Lower leg skin (tissue), 4 donors: ENCODE data around the gene SKA1. TPM values are rescaled to one million over a fixed set of nuclear protein-coding genes. Genes with fewer than 3 reads are reported as not detected.

Source experiments
- DNase-seq, 2 donors: peaks; one replicate each; pipeline ENCODE4 v3.0.0-alpha.2; 2019; ENCODE audit warnings: low spot score in 2 of 2
- H3K4me3 ChIP-seq: fragments of 200-600 bp; sonication (generic); 2 replicates; pipeline ENCODE4 v1.5.1; 2017; ENCODE audit warnings: mild to moderate bottlenecking, low read depth; ENCODE audit not compliant: poor library complexity, severe bottlenecking
- POLR2A ChIP-seq, 2 donors: fragments of 450-650 bp; IDR thresholded peaks; one replicate each; pipeline ENCODE4 v1.6.1; 2016 to 2017; ENCODE audit warnings: antibody characterized with exemption in 2 of 2, mild to moderate bottlenecking in 1 of 2, moderate library complexity in 1 of 2
- WGBS, 2 donors: methylation state at CpG; one replicate each; pipeline ENCODE4 v1.1.5; 2018; 5-methylcytosine and 5-hydroxymethylcytosine counted together
- intact Hi-C: fragments of 100-400 bp; cut with DNase I; formaldehyde crosslinking; loops from one replicate; pipeline ENCODE4 v1.15.0; 2023; ENCODE audit warnings: low total_unique reads
- total RNA-seq, 4 donors: library from RNA; depleted of rRNA; stranded (reverse); fragments of >200 nt; gene quantifications; one replicate each; pipeline ENCODE4 v1.1.0, GENCODE V29; 2016
- TF ChIP-seq, protein P1 (sequence below), 3 donors: fragments of 450-650 bp; IDR thresholded peaks; one replicate each; pipeline ENCODE4 v1.5.1; 2016; ENCODE audit warnings: antibody characterized with exemption in 3 of 3, mild to moderate bottlenecking in 3 of 3, moderate library complexity in 2 of 3

SKA1 gene
- total RNA-seq, 4 donors from 2014 or later = 0.07 to 0.68 (median 0.27) TPM

DNA sequence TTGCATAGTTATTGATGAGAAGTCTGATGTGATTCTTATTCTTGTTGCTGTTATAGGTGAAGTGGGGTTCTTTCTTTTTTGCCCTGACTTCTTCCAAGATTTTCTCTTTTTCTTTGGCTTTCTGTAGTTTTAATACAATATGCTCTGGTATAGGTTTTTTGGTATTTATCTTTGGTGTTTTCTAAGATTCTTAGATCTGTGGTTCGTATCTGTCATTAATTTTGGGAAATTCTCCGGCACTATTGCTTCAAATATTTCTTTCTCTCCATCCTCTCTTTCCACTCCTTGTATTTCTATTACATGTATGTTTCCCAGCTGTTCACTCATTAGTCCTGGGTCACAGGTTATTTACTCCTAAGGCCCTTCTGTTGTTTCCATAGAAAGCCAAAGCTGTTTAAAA is 43.8 kb downstream of the SKA1 start:
- 87 to 90% methylated on average over 2 of the region's 2 CpGs for WGBS, 2 donors
- H3K4me3 ChIP-seq = no peak overlapping the region
- intact Hi-C loops = no loop called here
- TF ChIP-seq, protein P1, sequence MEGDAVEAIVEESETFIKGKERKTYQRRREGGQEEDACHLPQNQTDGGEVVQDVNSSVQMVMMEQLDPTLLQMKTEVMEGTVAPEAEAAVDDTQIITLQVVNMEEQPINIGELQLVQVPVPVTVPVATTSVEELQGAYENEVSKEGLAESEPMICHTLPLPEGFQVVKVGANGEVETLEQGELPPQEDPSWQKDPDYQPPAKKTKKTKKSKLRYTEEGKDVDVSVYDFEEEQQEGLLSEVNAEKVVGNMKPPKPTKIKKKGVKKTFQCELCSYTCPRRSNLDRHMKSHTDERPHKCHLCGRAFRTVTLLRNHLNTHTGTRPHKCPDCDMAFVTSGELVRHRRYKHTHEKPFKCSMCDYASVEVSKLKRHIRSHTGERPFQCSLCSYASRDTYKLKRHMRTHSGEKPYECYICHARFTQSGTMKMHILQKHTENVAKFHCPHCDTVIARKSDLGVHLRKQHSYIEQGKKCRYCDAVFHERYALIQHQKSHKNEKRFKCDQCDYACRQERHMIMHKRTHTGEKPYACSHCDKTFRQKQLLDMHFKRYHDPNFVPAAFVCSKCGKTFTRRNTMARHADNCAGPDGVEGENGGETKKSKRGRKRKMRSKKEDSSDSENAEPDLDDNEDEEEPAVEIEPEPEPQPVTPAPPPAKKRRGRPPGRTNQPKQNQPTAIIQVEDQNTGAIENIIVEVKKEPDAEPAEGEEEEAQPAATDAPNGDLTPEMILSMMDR (IDR thresholded peaks at IDR 0.05) = no peak
- no peak for TF ChIP-seq POLR2A (IDR thresholded peaks at IDR 0.05)
- DNase-seq = no peak

DNA sequence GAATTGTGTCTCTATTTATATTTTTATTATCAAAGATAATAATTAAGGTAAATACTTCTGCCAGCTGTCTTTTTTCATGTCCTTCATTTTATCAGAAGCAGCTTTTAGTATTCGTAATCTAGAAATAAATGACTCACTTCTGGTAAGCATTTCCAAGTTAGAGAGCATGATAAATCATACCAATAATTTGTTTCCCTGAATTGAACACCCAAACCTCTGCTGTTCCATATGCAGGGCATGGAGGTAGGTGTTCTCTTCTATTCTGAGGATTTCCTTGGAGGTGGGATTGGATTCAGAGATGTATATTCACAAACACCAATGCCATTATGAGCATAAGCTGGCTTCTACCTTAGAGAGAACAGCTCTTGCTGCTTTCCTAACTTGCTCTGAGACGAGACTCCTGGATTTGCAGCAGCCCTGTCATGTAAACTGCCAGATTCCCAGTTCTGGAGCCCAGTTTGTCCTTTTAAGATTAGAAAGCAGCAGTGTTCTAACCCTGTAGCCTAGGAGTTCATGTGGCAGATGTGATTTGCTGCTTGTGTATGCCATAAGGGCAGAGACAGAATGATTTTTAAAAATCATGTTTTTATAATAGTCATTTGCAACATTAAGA is 47.5 kb downstream of the SKA1 start:
- 50 to 53% methylated on average over 2 of the region's 2 CpGs for WGBS, 2 donors
- DNase-seq = no peak
- TF ChIP-seq POLR2A (IDR thresholded peaks at IDR 0.05) = no peak
- TF ChIP-seq, protein P1 (IDR thresholded peaks at IDR 0.05) = no peak
- intact Hi-C loops = no loop called here
- H3K4me3 ChIP-seq = no peak overlapping the region

DNA sequence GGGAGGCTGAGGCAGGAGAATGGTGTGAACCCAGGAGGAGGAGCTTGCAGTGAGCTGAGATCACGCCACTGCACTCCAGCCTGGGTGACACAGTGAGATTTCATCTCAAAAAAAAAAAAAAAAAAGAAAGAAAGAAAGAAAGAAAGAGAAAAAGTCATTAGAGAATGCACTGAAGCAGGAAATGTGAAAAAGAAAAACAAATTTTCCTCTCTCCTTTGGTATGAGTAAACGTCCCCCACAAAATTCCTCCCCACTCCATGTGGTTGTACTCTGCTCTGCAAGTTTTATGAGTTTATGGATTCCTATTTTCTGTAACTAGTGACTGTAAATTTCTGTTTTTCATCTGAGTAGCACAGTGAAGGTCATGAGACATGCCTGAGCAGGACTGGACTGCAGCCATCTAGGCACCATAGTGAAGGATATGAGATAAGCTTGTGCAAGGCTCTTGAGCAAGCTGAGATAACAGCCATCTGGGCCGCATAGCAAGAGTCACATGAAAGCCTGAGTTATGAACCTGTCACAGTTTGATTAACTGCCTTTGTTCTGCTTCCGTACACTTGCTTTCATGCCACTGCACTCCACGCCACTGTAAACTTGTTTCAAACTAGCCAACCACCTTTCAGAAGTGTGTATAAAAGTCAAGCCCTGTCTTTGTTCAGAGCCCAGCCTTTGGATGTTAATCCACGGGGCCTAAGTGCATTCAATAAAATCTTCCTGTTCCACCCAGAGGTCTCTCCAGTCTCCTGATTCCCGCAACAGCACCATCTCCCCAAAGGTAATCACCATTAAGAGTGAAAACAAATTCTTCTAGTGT is 50.2 kb downstream of the SKA1 start:
- H3K4me3 ChIP-seq = no peak overlapping the region
- no peak for DNase-seq
- intact Hi-C loops = no loop called here
- 43 to 46% methylated on average over 7 of the region's 7 CpGs for WGBS, 2 donors
- TF ChIP-seq, protein P1 (IDR thresholded peaks at IDR 0.05) = no peak
- TF ChIP-seq POLR2A (IDR thresholded peaks at IDR 0.05) = no peak

DNA sequence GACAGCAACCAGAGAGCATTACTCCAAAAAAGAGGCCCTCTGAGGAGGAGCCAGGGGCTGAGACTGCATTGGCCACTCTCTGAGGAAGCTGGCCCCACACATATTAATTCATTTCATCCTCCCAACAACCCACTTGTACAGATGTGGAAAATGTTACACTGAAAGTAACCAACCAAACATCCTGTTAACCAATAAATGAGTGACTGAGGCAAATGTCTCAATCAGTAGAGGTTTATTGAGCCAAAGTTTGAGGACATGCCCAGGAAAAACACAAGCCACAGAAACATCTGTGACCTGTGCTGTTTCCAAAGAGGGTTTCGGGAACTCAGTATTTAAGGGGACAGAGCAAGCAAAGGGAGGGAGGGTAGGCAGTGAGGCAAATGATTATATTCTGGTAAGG is 53.0 kb downstream of the SKA1 start:
- DNase-seq = no peak
- intact Hi-C loops = no loop called here
- 67% methylated on average over 1 of the region's 1 CpG for WGBS, 2 donors
- H3K4me3 ChIP-seq = no peak overlapping the region
- TF ChIP-seq, protein P1 (IDR thresholded peaks at IDR 0.05) = no peak
- no peak for TF ChIP-seq POLR2A (IDR thresholded peaks at IDR 0.05)

DNA sequence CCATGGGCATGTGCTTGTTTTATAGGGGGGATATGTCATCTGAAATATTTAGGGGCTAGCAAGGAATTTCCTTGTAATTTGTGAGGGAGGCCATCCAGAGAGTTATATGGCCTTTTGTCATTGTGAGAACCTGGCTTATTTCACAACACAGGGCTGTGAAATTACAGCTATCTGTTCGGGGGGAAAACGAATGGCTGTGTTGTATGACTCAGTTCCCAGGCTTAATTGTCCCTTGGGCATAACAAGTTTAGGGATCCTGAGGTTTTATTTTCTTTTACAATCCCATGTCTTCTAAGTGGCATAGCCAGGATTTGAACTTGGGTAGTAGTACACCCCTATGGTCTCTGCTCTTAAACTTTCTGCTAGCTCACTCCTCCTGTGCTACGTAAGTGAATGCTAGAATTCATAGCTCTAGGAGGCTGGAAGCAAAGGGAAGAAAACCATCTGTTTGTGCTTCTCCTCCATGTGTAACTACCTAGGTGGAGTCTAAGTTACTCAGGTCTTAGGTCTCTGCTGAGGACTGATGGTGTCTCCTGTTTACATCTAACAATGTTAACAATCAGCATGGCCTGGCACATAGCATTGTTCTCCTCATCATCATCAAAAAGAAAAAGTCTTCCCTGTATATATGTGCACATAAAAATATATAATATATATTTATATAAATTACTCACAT is 53.8 kb downstream of the SKA1 start:
- TF ChIP-seq, protein P1 (IDR thresholded peaks at IDR 0.05) = no peak
- TF ChIP-seq POLR2A (IDR thresholded peaks at IDR 0.05) = no peak
- WGBS, 2 donors = 62 to 72% methylated on average over 3 of the region's 3 CpGs
- intact Hi-C loops = no loop called here

More for the DNA sequence above, 53.8 kb downstream of the SKA1 start:
- no peak overlapping the region for H3K4me3 ChIP-seq
- no peak for DNase-seq
